ENCODE measurements around the gene NMT1. TPM values are rescaled to one million over a fixed set of nuclear protein-coding genes. Genes with fewer than 3 reads are reported as not detected.
"Not testable (repeated sequence)": the region's sequence is repeated elsewhere in the genome, so short reads cannot be mapped to it uniquely, and the experiment has no call there.

The NMT1 gene
- polyA plus RNA-seq, 6 donors from 2014 or later, result 29.2 to 98.6 (median 55.5) TPM

- no peaks in the 10 kb centered on the region for H3K9me3 Mint-ChIP-seq
- H3K27ac Mint-ChIP-seq, result no peak overlapping the region
- peaks cover 19 to 32% (median 32%) of the 10 kb centered on the region in 3 donors for H3K4me1 Mint-ChIP-seq
- H3K36me3 Mint-ChIP-seq, result no peaks in the 10 kb centered on the region
- DNase-seq (no peak), ATAC-seq (ENCODE audit: low read depth in 2 of 2) (no peak)
- H3K27me3 Mint-ChIP-seq, result no peaks in the 10 kb centered on the region
- H3K4me3 Mint-ChIP-seq, result no peak overlapping the region
These were observed 14.5 kb upstream of the NMT1 start for GRCh38 chr17:45046537-45047125.

GRCh38 chr17:45048795-45049563 lies 12.1 kb upstream of the NMT1 start:
- H3K4me1 Mint-ChIP-seq, result peaks cover 11 to 28% (median 22%) of the 10 kb centered on the region in 3 donors
- ATAC-seq (ENCODE audit: low read depth in 2 of 2) (no peak), DNase-seq (no peak)
- H3K36me3 Mint-ChIP-seq, result no peaks in the 10 kb centered on the region
- H3K27ac Mint-ChIP-seq, result peak overlapping the region in 3 of 6 donors; percentile 57 to 81 (median 81)
- no peaks in the 10 kb centered on the region for H3K9me3 Mint-ChIP-seq
- H3K27me3 Mint-ChIP-seq, result no peaks in the 10 kb centered on the region
- H3K4me3 Mint-ChIP-seq, result peak overlapping the region in 3 of 8 donors; percentile 20 to 63 (median 47)

GRCh38 chr17:45050481-45051059 lies 10.5 kb upstream of the NMT1 start:
- Mint-ChIP-seq H3K36me3 (no peaks in the 10 kb centered on the region), H3K27ac (peak overlapping the region; percentile 88 to 97 (median 95)), H3K4me1 (peaks cover 14 to 33% (median 22%) of the 10 kb centered on the region in 3 donors), H3K27me3 (no peaks in the 10 kb centered on the region), H3K9me3 (no peaks in the 10 kb centered on the region), H3K4me3 (peak overlapping the region; percentile 87 to 94 (median 89))
- ATAC-seq (ENCODE audit: low read depth in 2 of 2) (no peak), DNase-seq (peak; percentile 5)

- ATAC-seq (ENCODE audit: low read depth in 2 of 2) (peak; percentile 98), DNase-seq (peak; percentile 92)
- Mint-ChIP-seq H3K4me3 (peak within 1 kb of the TSS; percentile 87 to 94 (median 89)), H3K36me3 (no peaks in the 10 kb centered on the region), H3K27me3 (no peaks in the 10 kb centered on the region), H3K9me3 (no peaks in the 10 kb centered on the region), H3K27ac (peak within 1 kb of the TSS; percentile 88 to 97 (median 95)), H3K4me1 (peaks cover 16 to 33% (median 24%) of the 10 kb centered on the region in 3 donors)
These were observed 9.9 kb upstream of the NMT1 start, which contains the start of gene DCAKD for GRCh38 chr17:45051060-45051719. Gene DCAKD, minus strand, starts transcription at chr17:45051632. Its CDS starts 16,747 bp downstream, at chr17:45034885.

- not testable (repeated sequence) for H3K9me3 Mint-ChIP-seq; ATAC-seq (ENCODE audit: low read depth in 2 of 2); H3K27me3 Mint-ChIP-seq; DNase-seq; H3K27ac Mint-ChIP-seq; H3K36me3 Mint-ChIP-seq
- Mint-ChIP-seq H3K4me1 (peaks cover 16 to 33% (median 24%) of the 10 kb centered on the region in 3 donors), H3K4me3 (peak overlapping the region in 5 of 8 donors; percentile 84 to 89 (median 88))
These were observed 9.4 kb upstream of the NMT1 start for GRCh38 chr17:45051720-45052051.

GRCh38 chr17:45052052-45052772 lies 8.9 kb upstream of the NMT1 start:
- H3K4me3 Mint-ChIP-seq, result peak overlapping the region; percentile 59 to 88 (median 82)
- peaks cover 16 to 33% (median 24%) of the 10 kb centered on the region in 3 donors for H3K4me1 Mint-ChIP-seq
- H3K27ac Mint-ChIP-seq, result peak overlapping the region in 3 of 6 donors; percentile 59 to 80 (median 69)
- no peak for ATAC-seq (ENCODE audit: low read depth in 2 of 2)
- H3K36me3 Mint-ChIP-seq, result no peaks in the 10 kb centered on the region
- no peaks in the 10 kb centered on the region for H3K27me3 Mint-ChIP-seq
- H3K9me3 Mint-ChIP-seq, result no peaks in the 10 kb centered on the region
- no peak for DNase-seq

- ATAC-seq (ENCODE audit: low read depth in 2 of 2) (no peak), DNase-seq (no peak)
- Mint-ChIP-seq H3K4me3 (peak overlapping the region; percentile 88 to 100 (median 100)), H3K36me3 (no peaks in the 10 kb centered on the region), H3K9me3 (no peaks in the 10 kb centered on the region), H3K27ac (peak overlapping the region; percentile 72 to 99 (median 96)), H3K27me3 (no peaks in the 10 kb centered on the region), H3K4me1 (peaks cover 25 to 54% (median 45%) of the 10 kb centered on the region in 3 donors)
These were observed 728 bp upstream of the NMT1 start for GRCh38 chr17:45060382-45060796.

- peak overlapping the region; percentile 88 to 100 (median 100) for H3K4me3 Mint-ChIP-seq
- no peak for ATAC-seq (ENCODE audit: low read depth in 2 of 2)
- peaks cover 22 to 58% (median 46%) of the 10 kb centered on the region in 3 donors for H3K4me1 Mint-ChIP-seq
- H3K27ac Mint-ChIP-seq, result peak overlapping the region; percentile 94 to 100 (median 98)
- H3K27me3 Mint-ChIP-seq, result no peaks in the 10 kb centered on the region
- H3K36me3 Mint-ChIP-seq, result no peaks in the 10 kb centered on the region
- H3K9me3 Mint-ChIP-seq, result no peaks in the 10 kb centered on the region
- DNase-seq, result no peak
These were observed 589 bp downstream of the NMT1 start for GRCh38 chr17:45061606-45062205.

- H3K4me3 Mint-ChIP-seq, result peak overlapping the region in 5 of 8 donors; percentile 23 to 91 (median 52)
- H3K27me3 Mint-ChIP-seq, result no peaks in the 10 kb centered on the region
- no peaks in the 10 kb centered on the region for H3K36me3 Mint-ChIP-seq
- ATAC-seq (ENCODE audit: low read depth in 2 of 2) (no peak), DNase-seq (no peak)
- H3K4me1 Mint-ChIP-seq, result peaks cover 29 to 67% (median 56%) of the 10 kb centered on the region in 3 donors
- H3K9me3 Mint-ChIP-seq, result no peaks in the 10 kb centered on the region
- H3K27ac Mint-ChIP-seq, result peak overlapping the region in 5 of 6 donors; percentile 38 to 84 (median 66)
These were observed 2.1 kb downstream of the NMT1 start for GRCh38 chr17:45063198-45063597.

GRCh38 chr17:45067637-45068036 lies 6.5 kb downstream of the NMT1 start:
- ATAC-seq (ENCODE audit: low read depth in 2 of 2), result no peak
- Mint-ChIP-seq H3K27me3 (no peaks in the 10 kb centered on the region), H3K4me3 (no peak overlapping the region), H3K9me3 (no peaks in the 10 kb centered on the region), H3K27ac (peak overlapping the region in 2 of 6 donors; percentile 47 to 78), H3K36me3 (no peaks in the 10 kb centered on the region), H3K4me1 (peaks cover 19 to 52% (median 36%) of the 10 kb centered on the region in 3 donors)
- no peak for DNase-seq

- H3K4me3 Mint-ChIP-seq, result no peak overlapping the region
- peaks cover 7 to 36% (median 22%) of the 10 kb centered on the region in 3 donors for H3K4me1 Mint-ChIP-seq
- H3K27me3 Mint-ChIP-seq, result no peaks in the 10 kb centered on the region
- no peak for ATAC-seq (ENCODE audit: low read depth in 2 of 2)
- DNase-seq, result no peak
- peaks cover 0 to 4% of the 10 kb centered on the region in 2 donors for H3K36me3 Mint-ChIP-seq
- no peak overlapping the region for H3K27ac Mint-ChIP-seq
- no peaks in the 10 kb centered on the region for H3K9me3 Mint-ChIP-seq
These were observed 8.9 kb downstream of the NMT1 start for GRCh38 chr17:45070001-45070400.

- Mint-ChIP-seq H3K4me3 (no peak overlapping the region), H3K4me1 (peaks cover 7 to 37% (median 21%) of the 10 kb centered on the region in 3 donors), H3K9me3 (no peaks in the 10 kb centered on the region), H3K36me3 (peaks cover 0 to 4% of the 10 kb centered on the region in 2 donors), H3K27me3 (no peaks in the 10 kb centered on the region), H3K27ac (no peak overlapping the region)
- no peak for ATAC-seq (ENCODE audit: low read depth in 2 of 2)
- DNase-seq, result no peak
These were observed 9.7 kb downstream of the NMT1 start for GRCh38 chr17:45070809-45071208.

All from naive B cell (primary cell).